CD4-positive, alpha-beta T cell treated with Interferon alpha-2 for 1 hour (primary cell): Measurements from ENCODE around the gene PAN3.
A peak's percentile ranks its signal among the peaks of the same experiment; 100 is the strongest.
"Not testable (repeated sequence)": the region's sequence is repeated elsewhere in the genome, so short reads cannot be mapped to it uniquely, and the experiment has no call there.

Source experiments
- DNase-seq, 2 donors: peaks; one replicate each; pipeline ENCODE4 v3.0.0-alpha.2; 2020 to 2022

Gene PAN3, protein sequence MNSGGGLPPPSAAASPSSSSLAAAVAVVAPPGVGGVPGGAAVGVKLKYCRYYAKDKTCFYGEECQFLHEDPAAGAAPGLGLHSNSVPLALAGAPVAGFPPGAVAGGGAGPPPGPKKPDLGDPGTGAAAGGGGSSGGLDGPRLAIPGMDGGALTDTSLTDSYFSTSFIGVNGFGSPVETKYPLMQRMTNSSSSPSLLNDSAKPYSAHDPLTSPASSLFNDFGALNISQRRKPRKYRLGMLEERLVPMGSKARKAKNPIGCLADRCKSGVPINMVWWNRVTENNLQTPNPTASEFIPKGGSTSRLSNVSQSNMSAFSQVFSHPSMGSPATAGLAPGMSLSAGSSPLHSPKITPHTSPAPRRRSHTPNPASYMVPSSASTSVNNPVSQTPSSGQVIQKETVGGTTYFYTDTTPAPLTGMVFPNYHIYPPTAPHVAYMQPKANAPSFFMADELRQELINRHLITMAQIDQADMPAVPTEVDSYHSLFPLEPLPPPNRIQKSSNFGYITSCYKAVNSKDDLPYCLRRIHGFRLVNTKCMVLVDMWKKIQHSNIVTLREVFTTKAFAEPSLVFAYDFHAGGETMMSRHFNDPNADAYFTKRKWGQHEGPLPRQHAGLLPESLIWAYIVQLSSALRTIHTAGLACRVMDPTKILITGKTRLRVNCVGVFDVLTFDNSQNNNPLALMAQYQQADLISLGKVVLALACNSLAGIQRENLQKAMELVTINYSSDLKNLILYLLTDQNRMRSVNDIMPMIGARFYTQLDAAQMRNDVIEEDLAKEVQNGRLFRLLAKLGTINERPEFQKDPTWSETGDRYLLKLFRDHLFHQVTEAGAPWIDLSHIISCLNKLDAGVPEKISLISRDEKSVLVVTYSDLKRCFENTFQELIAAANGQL

DNA sequence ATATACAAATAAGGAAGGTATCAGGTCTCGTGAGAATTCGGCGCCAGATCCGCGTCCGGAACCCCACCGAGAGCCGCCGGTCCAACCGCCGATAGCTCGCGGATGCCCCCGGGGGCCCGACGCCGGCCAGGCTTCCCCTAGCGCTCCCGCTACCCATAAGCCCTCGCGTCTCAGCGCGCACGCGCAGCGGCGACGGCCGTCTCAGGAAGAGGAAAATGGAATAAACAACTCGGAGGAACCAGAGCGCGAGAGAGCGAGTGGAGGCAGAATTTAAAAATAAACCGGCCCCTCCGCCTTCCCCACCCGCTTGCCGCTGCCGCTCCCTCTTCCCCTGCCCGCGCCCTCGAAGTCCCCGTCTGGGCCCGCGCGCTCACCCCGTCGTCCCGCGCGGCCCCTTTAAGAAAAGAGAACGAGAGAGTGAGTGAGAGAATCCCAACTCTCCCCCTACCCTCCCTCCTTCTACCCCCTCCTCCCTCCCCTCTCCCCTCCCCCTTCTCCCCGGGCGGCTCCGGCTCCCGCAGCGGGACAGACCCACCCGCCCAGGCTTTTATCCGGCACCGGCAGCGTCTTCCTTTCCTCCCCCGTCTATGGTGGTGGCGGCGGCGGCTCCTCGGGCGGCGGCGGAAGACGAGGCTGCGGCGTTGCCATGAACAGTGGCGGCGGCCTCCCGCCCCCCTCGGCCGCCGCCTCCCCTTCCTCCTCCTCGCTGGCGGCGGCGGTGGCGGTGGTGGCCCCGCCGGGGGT is at the start of gene PAN3:
PAN3 (plus strand) TSS at position 534 of the 744 bp plus-strand sequence; CDS start at position 647, 113 bp downstream.
- DNase-seq: peak; percentile 92 to 94

DNA sequence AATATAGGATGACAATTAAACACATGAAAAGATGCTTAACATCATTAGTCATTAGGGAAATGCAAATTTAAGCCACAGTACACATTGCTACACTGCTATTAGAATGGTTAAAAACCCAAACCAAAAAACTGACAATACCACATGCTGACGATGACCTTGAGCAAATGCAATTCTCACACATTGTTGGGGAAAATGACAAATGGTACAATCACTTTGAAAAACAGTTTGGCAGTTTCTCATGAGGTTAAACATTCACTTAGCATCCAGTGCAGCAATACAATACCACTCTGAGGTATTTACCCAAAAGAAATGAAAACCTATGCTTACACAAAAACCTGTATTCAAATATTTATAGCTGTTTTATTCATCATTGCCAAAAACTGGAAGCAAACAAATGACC is 49.3 kb upstream of the PAN3 start:
- no peak for DNase-seq

DNA sequence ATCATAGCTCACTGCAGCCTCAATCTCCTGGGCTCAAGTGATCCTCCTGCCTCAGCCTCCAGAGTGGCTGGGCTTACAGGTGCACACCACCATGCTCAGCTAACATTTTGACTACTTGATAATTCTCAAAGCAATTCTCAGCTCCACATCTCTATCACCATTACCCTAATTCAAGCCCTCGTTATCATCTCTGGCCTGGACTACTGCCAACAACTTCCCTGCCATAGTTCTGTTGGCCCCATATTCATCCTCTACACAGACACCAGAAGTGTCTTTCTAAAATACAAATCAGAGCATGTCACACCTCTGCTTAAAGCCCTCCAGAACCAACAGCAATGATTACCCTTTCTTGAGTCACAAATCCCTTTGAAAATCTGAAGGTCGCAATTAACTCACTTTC is 45.9 kb upstream of the PAN3 start:
- DNase-seq: no peak

DNA sequence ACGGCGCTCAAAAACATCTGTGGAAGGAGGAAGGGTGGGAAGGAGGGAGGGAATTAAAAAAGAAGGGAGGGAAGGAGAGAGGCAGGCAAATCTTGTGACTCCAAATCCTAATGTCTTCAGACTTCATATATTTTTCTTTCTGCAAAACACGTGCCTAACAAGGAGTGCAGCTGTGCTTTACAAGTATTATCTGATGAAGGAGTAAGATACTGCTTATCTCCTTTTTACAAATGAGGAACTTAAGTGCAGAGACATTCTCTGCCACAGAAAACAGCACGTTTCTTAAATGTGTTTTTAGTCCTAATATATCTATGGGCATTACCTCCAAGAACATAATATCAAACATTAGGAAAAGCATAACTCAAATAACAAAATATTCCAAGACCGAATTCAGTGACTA is 44.5 kb upstream of the PAN3 start:
- DNase-seq: no peak

DNA sequence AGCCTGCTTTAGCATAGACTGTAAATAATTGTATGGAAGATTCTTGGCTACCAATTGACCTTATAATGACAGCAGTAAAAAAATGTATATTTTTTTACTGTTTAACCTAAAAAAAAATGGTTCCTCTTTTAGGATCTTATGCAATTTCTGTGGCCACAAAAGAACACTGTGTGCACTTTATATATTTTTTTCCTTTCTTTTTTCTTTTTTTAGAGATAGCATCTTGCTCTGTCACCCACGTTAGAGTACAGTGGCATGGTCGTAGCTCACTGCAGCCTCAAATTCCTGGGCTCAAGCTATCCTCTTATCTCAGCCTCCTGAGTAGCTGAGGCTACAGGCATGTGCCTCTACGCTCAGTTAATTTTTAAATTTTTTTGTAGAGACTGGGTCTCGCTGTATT is 44.0 kb upstream of the PAN3 start:
- no peak for DNase-seq

DNA sequence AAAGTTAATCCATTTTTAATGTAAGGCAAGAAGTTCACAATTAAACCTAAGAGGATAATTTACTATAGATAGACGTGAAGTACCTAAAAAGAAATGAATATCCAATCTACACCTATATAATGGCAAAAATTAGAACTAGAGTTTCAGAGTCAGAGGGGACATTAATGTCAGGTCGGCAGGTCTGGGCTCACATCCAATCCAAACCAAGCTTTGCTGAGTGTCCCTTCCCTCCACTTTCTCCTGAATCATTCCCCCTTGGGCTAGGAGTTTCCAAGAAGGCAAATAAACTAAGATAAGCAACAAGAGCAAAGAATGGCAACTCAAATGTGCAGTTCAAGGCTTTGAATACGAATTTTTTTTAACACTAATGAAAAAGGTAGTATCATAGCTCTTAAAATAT is 40.8 kb upstream of the PAN3 start:
- DNase-seq: no peak

DNA sequence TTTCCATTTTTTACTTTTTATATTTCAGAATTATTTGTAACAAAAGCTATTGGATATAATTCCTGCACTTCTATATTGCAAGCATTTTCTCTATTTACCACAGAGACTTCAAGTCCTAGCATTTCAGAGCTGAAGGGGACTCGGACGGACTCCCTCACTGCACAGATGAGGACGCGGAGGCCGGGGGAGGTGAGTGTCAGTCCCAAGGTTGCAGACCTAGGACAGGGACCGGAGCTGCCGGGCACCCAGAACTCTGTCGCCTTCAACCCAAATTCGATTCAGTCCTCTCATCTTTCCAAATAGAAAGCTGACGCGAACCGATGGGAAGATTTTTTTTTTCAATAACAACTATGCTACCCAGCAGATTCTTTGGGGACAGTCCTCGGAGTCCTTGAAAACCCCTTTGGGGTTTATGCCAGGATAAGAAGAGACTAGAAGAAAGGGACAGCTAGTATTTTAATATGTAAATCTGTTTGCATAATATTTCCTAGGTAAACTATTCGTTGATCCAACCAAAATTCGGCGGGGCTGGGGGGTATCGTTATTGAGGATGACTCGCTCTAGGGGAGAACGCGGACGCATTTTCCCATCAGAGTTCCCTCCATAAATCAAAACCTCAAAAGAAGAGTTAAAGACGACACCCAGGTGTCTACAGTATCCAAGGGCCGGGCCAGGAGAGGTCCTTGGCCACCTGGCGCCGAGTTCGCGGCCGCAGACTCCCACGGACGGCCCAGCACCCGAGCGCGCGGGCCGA is 38.8 kb upstream of the PAN3 start:
- DNase-seq: no peak

DNA sequence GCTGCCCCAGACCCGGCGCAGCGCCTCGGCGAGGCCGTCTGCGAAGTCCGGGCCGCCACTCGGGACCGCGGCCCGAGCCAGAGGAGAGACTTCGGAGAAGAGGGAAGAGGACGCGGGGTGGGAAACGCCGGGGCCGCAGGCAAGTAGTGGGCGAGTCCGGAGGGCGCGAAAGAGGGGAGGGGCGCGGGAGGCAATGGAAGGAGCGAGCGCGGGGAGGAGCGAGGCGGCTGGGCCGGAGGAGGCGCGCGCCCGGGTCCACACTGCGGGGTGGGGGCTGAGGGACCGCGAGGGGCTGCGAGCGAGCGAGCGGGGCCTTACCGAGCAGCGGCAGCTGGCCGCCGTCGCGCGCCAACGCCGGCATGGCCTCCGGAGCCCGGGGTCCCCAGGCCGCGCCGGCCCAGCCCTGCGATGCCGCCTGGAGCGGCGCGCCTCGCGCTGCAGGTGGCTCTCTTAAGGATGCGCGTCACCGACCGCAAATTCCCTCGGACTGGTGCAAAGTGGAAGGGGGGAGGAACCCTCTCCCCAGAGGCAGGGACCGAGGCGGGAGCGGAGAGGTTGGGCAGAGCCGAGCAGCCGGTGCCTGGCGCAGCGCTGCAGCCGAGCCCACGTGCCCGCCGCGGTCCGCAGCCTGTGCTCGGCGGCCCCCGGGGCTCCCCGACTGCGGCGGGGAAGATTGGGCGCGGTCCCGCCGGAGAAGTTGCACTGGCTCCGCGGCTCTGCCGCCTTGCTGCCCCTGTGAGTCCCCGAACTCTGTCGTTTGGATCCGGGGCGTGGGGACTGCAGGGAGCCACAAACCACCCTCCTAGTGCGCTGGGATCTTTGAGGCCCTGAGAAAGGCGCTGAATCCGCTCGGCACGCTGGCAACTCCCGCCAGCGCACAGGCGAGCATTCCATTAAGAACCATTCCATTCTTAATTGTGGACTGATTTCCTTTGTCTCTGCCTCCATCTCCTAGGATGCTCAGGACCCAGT is 37.9 kb upstream of the PAN3 start, which contains the start of gene FLT3:
FLT3 (minus strand) TSS at position 427 of the 972 bp plus-strand sequence; CDS start at position 361, 66 bp downstream.
- DNase-seq: peak; percentile 32 to 36

DNA sequence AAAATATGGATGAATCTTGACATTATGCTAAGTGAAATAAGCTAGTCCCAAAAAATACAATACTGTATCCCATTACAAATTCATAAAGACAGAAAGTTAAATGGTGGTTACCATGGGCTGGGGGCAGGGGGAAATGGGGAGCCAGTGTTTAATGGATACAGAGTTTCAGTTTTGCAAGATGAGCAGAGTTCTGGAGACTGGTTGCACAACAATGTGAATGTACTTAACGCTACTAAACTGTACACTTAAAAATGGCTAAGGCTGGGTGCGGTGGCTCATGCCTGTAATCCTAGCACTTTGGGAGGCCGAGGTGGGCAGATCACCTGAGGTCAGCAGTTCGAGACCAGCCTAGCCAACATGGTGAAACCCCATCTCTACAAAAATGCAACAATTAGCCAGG is 36.5 kb upstream of the PAN3 start:
- not testable (repeated sequence) for DNase-seq

DNA sequence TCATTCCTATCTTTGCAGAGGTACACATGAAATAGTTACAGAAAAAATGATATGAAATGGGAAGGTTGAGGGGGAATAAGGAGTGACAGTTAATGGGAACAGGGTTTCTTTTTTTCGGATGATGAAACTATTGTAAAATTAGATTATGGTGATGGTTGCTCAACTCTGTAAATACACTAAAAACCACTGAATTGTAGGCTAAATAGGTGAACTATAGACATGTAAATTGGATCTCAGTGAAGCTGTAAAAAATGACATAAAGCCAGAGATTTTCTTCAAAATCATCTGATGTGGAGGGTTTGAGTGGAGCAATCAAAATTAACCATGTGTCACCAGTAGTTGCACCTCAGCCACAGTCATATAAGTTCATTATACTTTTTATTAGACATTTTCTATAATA is 31.4 kb upstream of the PAN3 start:
- DNase-seq: no peak

DNA sequence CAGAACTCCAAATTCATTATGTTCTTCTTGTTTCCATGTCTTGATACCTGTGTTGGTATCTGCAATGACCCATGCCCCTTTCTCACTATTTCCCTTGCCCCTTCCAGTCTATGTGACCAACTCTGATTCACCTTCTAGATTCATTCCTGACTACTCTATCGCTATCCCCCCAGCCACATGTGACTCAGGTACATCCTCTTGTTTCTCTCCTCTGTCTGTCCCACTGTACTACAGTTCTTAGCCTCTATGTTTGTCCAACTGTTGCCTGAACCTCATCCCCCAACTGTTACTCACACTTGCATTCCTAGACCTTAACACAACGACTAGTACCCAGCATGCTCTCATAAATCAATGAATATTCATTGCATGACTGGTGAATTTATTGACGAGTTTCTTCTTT is 27.9 kb upstream of the PAN3 start:
- no peak for DNase-seq

DNA sequence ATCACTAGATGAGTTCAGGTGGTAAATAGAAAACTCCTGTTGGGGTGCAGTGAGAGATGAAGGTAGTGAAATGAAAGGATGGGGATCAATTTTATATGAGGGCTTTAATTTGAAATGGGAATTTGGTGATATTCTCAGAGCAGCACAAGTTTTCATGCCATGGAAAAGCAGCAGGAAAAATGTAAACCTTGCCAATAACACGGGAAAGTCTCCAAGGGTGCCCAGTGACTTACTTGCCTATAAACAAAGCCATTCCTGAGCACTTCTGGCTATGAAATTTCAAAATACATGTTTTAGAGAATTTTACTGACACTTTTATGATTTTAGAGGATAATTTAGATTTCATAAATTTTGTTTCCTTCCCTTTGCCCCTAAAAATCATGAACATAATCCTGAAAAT is 21.6 kb upstream of the PAN3 start:
- DNase-seq: no peak

DNA sequence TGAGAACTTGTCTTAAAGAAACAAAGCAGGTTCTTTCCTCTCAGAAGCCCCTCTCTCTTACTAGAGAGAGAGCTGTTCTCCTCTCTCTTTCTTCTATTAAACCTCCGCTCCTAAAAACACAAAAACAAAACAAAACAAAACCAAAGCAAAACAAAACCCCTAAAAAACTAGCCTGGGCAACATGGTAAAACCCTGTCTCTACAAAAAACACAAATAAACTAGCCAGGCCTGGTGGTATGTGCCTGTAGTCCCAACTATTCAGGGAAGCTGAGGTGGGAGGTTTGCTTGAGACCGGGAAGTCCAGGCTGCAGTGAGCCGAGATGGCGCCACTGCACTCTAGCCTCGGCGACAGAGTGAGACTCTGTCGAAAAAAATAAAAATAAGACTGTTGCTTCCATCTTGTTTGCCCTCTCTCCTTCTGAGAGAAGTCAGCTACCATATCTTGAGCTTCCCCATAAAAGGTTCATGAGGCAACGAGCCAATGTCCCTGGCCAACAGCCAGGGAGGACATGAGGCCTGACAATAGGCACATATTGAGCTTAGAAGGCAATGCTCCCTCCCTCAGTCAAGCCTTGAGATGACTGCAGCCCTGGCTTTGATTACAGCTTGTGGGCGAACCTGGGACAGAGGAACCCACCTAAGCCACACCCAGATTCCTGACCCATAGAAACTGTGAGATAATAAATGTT is 20.5 kb upstream of the PAN3 start:
- DNase-seq: no peak

DNA sequence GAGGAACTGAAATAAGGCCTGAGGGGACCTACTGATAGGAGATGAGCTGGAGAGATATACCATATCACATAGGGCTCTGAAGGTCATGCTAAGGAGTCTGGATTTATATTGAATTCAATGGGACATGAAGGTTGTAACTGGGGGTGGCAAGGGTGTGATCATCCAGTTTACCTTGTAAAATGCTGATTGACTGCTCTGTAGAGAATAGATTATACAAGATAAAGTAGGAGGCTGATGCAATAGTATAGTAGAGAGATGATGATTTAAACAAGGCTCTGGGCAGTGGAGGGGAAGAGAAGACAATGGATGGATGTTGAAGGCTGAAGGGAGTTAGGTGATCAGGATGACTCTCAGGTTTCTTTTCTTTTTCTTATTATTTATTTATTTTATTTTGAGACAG is 18.0 kb upstream of the PAN3 start:
- no peak for DNase-seq

DNA sequence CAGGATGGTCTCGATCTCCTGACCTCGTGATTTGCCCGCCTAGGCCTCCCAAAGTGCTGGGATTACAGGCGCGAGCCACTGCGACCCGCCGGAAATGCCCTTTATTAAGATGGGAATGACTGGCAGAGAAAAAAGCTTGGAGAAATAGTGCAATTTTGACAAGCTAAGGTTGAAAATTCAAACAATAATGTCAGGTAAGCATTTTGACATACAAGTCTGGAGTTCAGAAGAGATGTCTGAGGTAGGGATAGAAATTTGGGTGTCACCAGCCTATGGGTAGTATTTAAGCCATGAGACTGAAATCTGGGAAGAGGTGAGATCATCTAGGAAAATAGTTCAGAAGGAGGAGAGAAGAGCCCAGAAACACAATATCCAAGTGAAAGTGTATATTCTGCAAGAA is 17.1 kb upstream of the PAN3 start:
- no peak for DNase-seq

DNA sequence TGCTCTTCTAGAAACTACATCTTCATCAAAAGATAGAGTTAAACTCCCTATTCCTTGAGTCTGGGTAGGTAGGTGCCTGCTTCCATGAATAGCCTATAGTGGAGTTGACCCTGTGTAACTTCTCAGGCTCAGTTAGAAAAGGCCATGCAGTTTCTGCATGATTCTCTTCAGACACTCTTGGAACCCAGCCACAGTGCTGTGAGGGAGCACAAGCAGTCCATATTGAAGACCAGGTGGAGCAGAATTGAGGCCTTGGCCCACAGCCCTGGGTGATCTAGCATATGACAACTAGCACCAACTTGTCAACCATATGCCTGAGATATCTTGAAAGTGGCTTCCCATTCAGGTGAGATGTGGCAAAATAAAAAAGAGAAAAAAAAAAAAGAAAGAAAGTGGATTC is 10.3 kb upstream of the PAN3 start:
- no peak for DNase-seq

DNA sequence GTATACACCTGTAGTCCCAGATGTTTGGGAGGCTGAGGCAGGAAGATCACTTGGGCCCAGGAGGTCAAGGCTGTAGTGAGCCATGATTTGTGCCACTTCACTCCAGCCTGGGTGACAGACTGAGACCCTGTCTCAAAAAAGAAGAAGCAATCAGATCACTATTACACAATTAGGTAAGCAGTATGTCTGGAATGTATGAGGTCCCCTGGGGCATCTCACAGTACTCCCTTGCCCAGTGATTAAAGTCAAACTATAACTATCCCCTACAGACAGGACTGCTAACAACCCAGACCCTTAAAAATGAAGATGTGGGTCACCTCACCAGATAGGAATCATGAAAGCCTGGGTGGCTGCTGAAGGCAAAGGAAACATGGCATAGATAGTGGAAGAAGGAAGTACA is 9.4 kb upstream of the PAN3 start:
- DNase-seq: no peak

DNA sequence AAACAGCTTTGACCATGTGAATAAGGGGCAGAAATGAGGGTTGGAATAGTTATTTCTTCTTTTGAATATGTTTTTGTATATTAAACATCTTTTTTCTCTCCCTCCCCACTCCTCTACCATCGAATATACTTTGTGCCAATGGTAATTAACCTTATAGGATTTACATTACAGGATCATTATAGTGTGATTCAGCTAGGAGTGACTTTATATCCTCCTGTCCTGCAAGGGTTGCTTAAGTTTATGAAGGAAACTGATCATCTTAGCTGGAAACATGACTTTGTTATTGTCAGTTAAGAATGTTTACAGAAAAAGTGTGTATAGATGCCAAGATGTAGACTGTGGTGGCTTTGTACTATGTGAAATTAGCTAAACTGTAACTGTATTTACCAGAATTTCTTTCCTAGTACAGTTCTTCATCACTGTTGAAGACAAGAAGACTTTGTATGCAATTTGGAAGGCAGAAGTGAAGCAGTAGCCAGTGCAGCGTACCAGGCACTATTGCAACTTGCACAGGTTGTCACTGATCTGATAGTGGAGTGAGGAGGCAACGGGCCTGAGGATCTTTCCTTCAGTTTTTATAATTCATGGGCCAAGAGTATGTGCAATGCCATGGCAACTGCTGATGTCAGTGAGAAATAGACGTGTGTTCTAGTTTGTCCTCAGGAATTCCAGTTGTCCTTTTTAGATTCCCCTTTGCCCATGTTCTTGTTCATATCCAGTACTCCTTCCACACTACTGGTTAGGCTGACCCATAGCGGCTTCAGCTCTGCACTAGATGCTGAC is 8.2 kb upstream of the PAN3 start:
- DNase-seq: no peak

DNA sequence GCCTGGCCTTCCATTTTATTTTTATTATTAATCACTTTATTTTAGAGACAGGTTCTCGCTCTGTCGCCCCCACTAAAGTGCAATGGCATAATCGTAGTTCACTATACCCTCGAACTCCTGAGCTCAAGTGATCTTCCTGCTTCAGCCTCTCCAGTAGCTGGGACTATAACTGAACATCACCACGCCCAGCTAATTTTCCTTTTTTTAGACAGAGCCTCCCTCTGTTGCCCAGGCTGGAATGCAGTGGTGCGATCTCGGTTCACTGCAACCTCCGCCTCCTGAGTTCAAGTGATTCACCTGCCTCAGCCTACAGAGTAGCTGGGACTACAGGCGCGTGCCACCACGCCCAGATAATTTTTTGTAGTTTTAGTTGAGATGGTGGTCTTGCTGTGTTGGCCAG is 6.7 kb upstream of the PAN3 start:
- DNase-seq: no peak

DNA sequence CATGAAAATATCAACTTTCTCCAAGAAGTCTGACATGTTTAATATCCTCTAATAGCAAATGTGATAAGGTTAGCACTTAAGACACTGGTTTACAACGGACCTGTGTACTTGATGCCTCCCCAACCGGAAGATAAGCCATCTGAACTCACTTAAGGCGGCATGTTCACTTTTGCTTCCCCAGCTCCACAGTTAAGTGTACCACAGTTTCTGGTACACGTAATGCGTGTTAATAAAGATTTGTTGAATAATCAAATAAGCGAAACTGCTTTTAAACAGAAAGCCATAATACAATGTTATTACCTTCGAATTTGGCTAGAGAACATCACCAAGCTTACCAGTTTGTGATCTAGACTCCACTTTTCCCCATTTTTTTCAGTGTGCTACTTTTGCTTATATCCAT is 1.4 kb upstream of the PAN3 start:
- DNase-seq: peak in 1 of 2 donors; percentile 41
